Activated naive CD8-positive, alpha-beta T cell treated with anti-CD3 and anti-CD28 coated beads for 36 hours (primary cell): ENCODE measurements around the gene ZNF761. TPM values are rescaled to one million over a fixed set of nuclear protein-coding genes. Genes with fewer than 3 reads are reported as not detected.
"Not testable (repeated sequence)": the region's sequence is repeated elsewhere in the genome, so short reads cannot be mapped to it uniquely, and the experiment has no call there.

Source experiments
- DNase-seq: peaks from one replicate; pipeline ENCODE4 v3.0.0; 2021
- H3K27ac Mint-ChIP-seq: one replicate; pipeline ENCODE4 v1.8.0; 2022; ENCODE audit warnings: mild to moderate bottlenecking, moderate library complexity, mixed read lengths
- H3K27me3 Mint-ChIP-seq: one replicate; pipeline ENCODE4 v1.8.0; 2022; ENCODE audit warnings: mild to moderate bottlenecking, mixed read lengths
- H3K36me3 Mint-ChIP-seq: one replicate; pipeline ENCODE4 v1.8.0; 2021; ENCODE audit warnings: mild to moderate bottlenecking, mixed read lengths
- H3K4me1 Mint-ChIP-seq: one replicate; pipeline ENCODE4 v1.8.0; 2021; ENCODE audit warnings: mixed read lengths
- H3K4me3 Mint-ChIP-seq: one replicate; pipeline ENCODE4 v1.8.0; 2022; ENCODE audit warnings: mild to moderate bottlenecking, moderate library complexity, mixed read lengths
- H3K9me3 Mint-ChIP-seq: one replicate; pipeline ENCODE4 v1.8.0; 2022; ENCODE audit warnings: mixed read lengths
- total RNA-seq, 2 experiments: library from RNA; stranded (reverse); gene quantifications; one replicate each; pipeline ENCODE4 v1.2.3, GENCODE V29; 2021

The ZNF761 gene
- total RNA-seq, 2 experiments from 2014 or later, result 10.9 to 12.4 TPM

- not testable (repeated sequence) for H3K27me3 Mint-ChIP-seq, H3K36me3 Mint-ChIP-seq, H3K4me3 Mint-ChIP-seq, DNase-seq, H3K4me1 Mint-ChIP-seq, H3K27ac Mint-ChIP-seq, H3K9me3 Mint-ChIP-seq
These were observed 8.1 kb upstream of the ZNF761 start for GRCh38 chr19:53423680-53424079.

DNA sequence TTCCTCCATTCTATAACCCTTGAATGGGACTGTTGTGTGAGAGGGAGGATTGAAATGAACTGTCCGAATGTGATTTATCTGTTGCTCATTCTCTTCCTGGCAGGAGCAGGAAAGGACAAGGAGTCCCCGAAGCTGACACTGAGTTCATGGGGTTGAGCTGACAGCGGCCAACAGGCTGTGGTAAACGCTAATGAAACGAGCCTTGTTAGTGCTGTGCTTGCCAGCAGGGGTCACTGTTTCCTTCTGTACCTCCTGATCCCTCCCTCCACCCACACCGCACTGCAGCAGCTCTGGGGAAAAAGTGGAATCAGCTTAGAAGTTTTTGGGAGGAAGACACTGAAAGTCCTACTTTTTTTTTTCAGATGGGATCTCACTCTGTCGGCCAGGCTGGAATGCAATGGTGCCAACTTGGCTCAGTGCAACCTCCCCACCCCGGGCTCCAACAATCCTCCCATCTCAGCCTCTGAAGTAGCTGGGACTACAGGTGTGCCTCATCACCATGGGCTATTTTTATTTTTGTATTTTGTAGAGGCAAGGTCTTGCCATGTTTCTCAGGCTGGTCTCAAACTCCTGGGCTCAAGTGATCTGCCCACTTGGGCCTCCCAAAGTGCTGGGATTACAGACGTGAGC, 6.7 kb upstream of the ZNF761 start:
- DNase-seq, result peak; percentile 62
- H3K27ac Mint-ChIP-seq, result no peak overlapping the region
- H3K27me3 Mint-ChIP-seq, result peaks cover 3% of the 10 kb centered on the region
- no peaks in the 10 kb centered on the region for H3K36me3 Mint-ChIP-seq
- H3K4me3 Mint-ChIP-seq, result no peak overlapping the region
- no peaks in the 10 kb centered on the region for H3K4me1 Mint-ChIP-seq
- no peaks in the 10 kb centered on the region for H3K9me3 Mint-ChIP-seq

DNA sequence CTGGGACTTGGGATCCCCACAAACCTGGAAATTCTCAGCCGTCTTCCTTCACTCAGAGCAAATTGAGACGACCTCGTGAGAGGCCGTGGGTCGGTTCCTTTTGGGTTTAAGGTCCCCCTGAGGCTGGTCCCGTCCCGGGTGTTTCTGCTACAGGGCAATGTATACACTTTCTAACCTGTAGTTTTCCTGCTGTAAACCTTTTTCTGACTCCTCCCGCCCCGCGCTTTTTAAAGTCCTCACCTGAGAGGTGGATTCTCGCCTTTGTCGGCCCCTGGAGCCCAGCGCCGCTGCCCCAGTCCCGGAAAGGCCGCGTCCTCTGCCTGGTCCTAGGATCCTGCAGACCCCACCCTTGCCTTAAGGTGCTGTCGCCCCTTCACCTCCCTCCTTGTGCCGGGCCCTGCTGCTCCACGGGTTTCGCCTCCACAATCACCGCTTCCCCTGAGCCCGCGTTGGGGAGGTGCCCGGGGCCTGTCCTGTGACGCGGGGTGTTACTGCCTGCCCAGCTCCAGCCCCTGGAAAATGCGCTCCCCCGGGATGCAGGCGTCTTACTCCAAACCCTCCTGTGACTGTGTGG, 391 bp downstream of the ZNF761 start:
- peak overlapping the region; percentile 94 for H3K27ac Mint-ChIP-seq
- peaks cover 51% of the 10 kb centered on the region for H3K36me3 Mint-ChIP-seq
- H3K27me3 Mint-ChIP-seq, result no peaks in the 10 kb centered on the region
- H3K9me3 Mint-ChIP-seq, result peaks cover 8% of the 10 kb centered on the region
- peak overlapping the region; percentile 90 for H3K4me3 Mint-ChIP-seq
- H3K4me1 Mint-ChIP-seq, result peaks cover 26% of the 10 kb centered on the region
- peak; percentile 22 for DNase-seq

DNA sequence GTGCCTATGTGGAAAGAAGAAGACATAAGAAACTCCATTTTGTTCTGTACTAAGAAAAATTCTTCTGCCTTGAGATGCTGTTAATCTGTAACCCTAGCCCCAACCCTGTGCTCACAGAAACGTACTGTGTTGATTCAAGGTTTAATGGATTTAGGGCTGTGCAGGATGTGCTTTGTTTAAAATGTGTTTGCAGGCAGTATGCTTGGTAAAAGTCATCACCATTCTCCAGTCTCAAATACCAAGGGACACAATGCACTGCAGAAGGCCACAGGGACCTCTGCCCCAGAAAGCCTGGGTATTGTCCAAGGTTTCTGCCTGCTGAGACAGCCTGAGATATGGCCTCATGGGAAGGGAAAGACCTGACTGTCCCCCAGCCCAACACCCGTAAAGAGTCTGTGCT, 12.0 kb downstream of the ZNF761 start:
- H3K27ac Mint-ChIP-seq, result not testable (repeated sequence)

DNA sequence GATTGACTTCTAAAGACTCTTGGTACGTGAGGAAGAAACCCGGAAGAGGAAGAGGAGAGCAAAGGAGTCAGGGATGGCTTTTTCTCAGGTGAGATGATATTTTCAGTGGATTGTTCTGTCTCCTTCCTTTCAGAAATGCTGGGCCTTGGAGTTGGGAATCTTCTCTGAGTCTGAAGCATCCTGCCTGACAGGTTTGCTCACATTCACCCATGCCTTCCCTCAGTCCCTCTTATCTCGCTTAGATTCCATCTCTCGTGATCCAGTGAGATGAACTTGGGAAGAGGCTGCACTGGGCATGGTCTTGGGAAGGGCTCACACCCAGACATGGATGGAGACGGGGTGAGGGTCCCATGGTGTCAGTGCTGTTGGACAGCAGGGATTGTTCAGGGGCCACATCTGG, 15.4 kb downstream of the ZNF761 start:
- H3K36me3 Mint-ChIP-seq, result peaks cover 97% of the 10 kb centered on the region
- DNase-seq, H3K4me1 Mint-ChIP-seq, H3K27me3 Mint-ChIP-seq, H3K4me3 Mint-ChIP-seq, H3K27ac Mint-ChIP-seq: not testable (repeated sequence)
- peaks cover 52% of the 10 kb centered on the region for H3K9me3 Mint-ChIP-seq

More for the DNA sequence above, 12.0 kb downstream of the ZNF761 start:
- not testable (repeated sequence) for DNase-seq, H3K4me1 Mint-ChIP-seq, H3K4me3 Mint-ChIP-seq, H3K27me3 Mint-ChIP-seq
- Mint-ChIP-seq H3K36me3 (peaks cover 96% of the 10 kb centered on the region), H3K9me3 (peaks cover 49% of the 10 kb centered on the region)

- peaks cover 76% of the 10 kb centered on the region for H3K9me3 Mint-ChIP-seq
- H3K4me1 Mint-ChIP-seq, result no peaks in the 10 kb centered on the region
- no peaks in the 10 kb centered on the region for H3K27me3 Mint-ChIP-seq
- H3K36me3 Mint-ChIP-seq, result peaks cover 85% of the 10 kb centered on the region
- DNase-seq, result no peak
- H3K4me3 Mint-ChIP-seq, result no peak overlapping the region
- H3K27ac Mint-ChIP-seq, result no peak overlapping the region
These were observed 24.0 kb downstream of the ZNF761 start for GRCh38 chr19:53455828-53456227.

- H3K36me3 Mint-ChIP-seq, result peaks cover 59% of the 10 kb centered on the region
- peaks cover 66% of the 10 kb centered on the region for H3K9me3 Mint-ChIP-seq
- DNase-seq, H3K4me3 Mint-ChIP-seq, H3K27ac Mint-ChIP-seq, H3K4me1 Mint-ChIP-seq: not testable (repeated sequence)
- H3K27me3 Mint-ChIP-seq, result peaks cover 24% of the 10 kb centered on the region
These were observed 28.4 kb downstream of the ZNF761 start for GRCh38 chr19:53460131-53460721.

DNA sequence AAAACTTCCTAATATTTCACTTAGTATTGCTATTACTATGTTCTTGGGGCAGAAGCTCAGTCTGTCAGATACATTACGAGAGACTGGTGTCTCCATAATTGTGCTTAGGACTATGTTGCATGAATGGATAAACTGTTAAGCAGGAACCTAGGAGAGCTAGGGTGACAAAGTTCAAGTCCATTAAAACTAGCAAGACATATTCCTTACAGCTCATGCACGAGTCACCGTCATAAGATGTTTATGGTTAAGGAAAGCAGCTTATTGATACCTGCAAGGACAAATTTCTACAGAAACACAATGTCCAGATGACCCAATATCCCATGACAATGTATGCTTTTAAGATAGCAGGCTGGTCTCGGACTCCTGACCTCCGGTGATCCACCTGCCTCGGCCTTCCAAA, 30.1 kb downstream of the ZNF761 start:
- H3K9me3 Mint-ChIP-seq, result peaks cover 50% of the 10 kb centered on the region
- no peak for DNase-seq
- H3K4me3 Mint-ChIP-seq, result no peak overlapping the region
- no peak overlapping the region for H3K27ac Mint-ChIP-seq
- H3K27me3 Mint-ChIP-seq, result peaks cover 28% of the 10 kb centered on the region
- H3K4me1 Mint-ChIP-seq, result no peaks in the 10 kb centered on the region
- H3K36me3 Mint-ChIP-seq, result peaks cover 47% of the 10 kb centered on the region

DNA sequence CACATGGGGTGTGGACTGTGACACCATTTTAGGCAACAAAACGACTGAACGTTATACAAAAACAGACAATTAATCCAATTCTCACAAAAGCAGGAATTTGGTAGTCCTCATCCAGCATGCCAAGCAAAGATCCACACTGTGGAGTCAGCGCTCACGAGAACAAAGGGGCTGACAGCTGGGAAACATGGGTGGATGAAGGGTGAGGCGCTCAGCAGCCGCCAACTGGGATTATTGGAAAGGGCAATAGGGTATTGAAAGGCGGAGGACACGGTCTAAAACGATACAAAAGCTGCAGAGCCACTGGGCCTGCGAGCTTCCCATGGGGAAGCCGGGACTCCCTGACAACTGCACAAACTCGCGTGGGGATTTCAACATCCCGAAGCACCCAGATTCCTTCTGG, 31.1 kb downstream of the ZNF761 start:
- Mint-ChIP-seq H3K36me3 (peaks cover 40% of the 10 kb centered on the region), H3K4me1 (no peaks in the 10 kb centered on the region), H3K4me3 (no peak overlapping the region), H3K27ac (no peak overlapping the region), H3K27me3 (peaks cover 28% of the 10 kb centered on the region), H3K9me3 (peaks cover 43% of the 10 kb centered on the region)
- DNase-seq, result no peak

- Mint-ChIP-seq H3K27ac (no peak overlapping the region), H3K9me3 (peaks cover 41% of the 10 kb centered on the region), H3K27me3 (peaks cover 28% of the 10 kb centered on the region), H3K36me3 (peaks cover 40% of the 10 kb centered on the region), H3K4me1 (peaks cover 2% of the 10 kb centered on the region), H3K4me3 (no peak overlapping the region)
- peak; percentile 5 for DNase-seq
These were observed 31.5 kb downstream of the ZNF761 start for GRCh38 chr19:53463263-53463662.

- peak; percentile 8 for DNase-seq
- H3K4me3 Mint-ChIP-seq, result peak overlapping the region; percentile 90
- H3K27ac Mint-ChIP-seq, result no peak overlapping the region
- peaks cover 22% of the 10 kb centered on the region for H3K9me3 Mint-ChIP-seq
- peaks cover 12% of the 10 kb centered on the region for H3K4me1 Mint-ChIP-seq
- H3K36me3 Mint-ChIP-seq, result peaks cover 46% of the 10 kb centered on the region
- H3K27me3 Mint-ChIP-seq, result peaks cover 28% of the 10 kb centered on the region
These were observed 35.1 kb downstream of the ZNF761 start for GRCh38 chr19:53466726-53467484.

GRCh38 chr19:53467485-53468262, 35.9 kb downstream of the ZNF761 start, which contains the start of gene ZNF813:
TSS of gene ZNF813 (plus strand) at chr19:53467733. CDS start at chr19:53483823, 16,090 bp downstream.
- Mint-ChIP-seq H3K27ac (peak within 1 kb of the TSS; percentile 87), H3K36me3 (peaks cover 52% of the 10 kb centered on the region), H3K4me3 (peak within 1 kb of the TSS; percentile 90), H3K4me1 (peaks cover 12% of the 10 kb centered on the region), H3K9me3 (peaks cover 24% of the 10 kb centered on the region), H3K27me3 (peaks cover 25% of the 10 kb centered on the region)
- peak; percentile 91 for DNase-seq

GRCh38 chr19:53468628-53469027, 36.8 kb downstream of the ZNF761 start:
- Mint-ChIP-seq H3K36me3 (peaks cover 54% of the 10 kb centered on the region), H3K27me3 (peaks cover 17% of the 10 kb centered on the region), H3K4me1 (peaks cover 12% of the 10 kb centered on the region), H3K9me3 (peaks cover 21% of the 10 kb centered on the region), H3K4me3 (peak overlapping the region; percentile 90)
- not testable (repeated sequence) for H3K27ac Mint-ChIP-seq, DNase-seq

- no peak for DNase-seq
- H3K27me3 Mint-ChIP-seq, result no peaks in the 10 kb centered on the region
- H3K4me3 Mint-ChIP-seq, result no peak overlapping the region
- H3K4me1 Mint-ChIP-seq, result peaks cover 14% of the 10 kb centered on the region
- H3K36me3 Mint-ChIP-seq, result peaks cover 79% of the 10 kb centered on the region
- peaks cover 32% of the 10 kb centered on the region for H3K9me3 Mint-ChIP-seq
- H3K27ac Mint-ChIP-seq, result no peak overlapping the region
These were observed 40.1 kb downstream of the ZNF761 start for GRCh38 chr19:53471916-53472315.
